Measurements from ENCODE around the gene SLC25A45. TPM values are rescaled to one million over a fixed set of nuclear protein-coding genes. Genes with fewer than 3 reads are reported as not detected.
A peak's percentile ranks its signal among the peaks of the same experiment; 100 is the strongest.

Gene SLC25A45
- total RNA-seq, 4 donors from 2014 or later: 2.2 to 5.6 (median 5.2) TPM

DNA sequence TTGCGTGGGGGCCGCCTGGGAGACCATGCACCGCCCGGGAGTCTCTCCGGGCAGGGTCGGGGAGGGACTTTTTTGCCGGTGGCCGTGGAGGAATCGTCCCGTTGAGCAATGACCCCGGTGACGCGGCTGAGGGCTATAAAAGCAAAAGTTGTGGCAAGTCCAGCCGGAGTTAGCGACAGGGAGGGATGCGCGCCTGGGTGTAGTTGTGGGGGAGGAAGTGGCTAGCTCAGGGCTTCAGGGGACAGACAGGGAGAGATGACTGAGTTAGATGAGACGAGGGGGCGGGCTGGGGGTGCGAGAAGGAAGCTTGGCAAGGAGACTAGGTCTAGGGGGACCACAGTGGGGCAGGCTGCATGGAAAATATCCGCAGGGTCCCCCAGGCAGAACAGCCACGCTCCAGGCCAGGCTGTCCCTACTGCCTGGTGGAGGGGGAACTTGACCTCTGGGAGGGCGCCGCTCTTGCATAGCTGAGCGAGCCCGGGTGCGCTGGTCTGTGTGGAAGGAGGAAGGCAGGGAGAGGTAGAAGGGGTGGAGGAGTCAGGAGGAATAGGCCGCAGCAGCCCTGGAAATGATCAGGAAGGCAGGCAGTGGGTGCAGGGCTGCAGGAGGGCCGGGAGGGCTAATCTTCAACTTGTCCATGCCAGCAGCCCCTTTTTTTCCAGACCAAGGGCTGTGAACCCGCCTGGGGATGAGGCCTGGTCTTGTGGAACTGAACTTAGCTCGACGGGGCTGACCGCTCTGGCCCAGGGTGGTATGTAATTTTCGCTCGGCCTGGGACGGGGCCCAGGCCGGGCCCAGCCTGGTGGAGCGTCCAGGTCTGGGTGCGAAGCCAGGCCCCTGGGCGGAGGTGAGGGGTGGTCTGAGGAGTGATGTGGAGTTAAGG is 40.4 kb upstream of the SLC25A45 start, which contains the start of gene NEAT1:
TSS of gene NEAT1 (plus strand) at position 166 of the 883 bp plus-strand sequence.
- peaks cover 21 to 56% (median 45%) of the 10 kb centered on the region in 4 donors for H3K4me1 ChIP-seq
- H3K36me3 ChIP-seq: peaks cover 0 to 14% (median 0%) of the 10 kb centered on the region in 4 donors
- TF ChIP-seq, protein P1, sequence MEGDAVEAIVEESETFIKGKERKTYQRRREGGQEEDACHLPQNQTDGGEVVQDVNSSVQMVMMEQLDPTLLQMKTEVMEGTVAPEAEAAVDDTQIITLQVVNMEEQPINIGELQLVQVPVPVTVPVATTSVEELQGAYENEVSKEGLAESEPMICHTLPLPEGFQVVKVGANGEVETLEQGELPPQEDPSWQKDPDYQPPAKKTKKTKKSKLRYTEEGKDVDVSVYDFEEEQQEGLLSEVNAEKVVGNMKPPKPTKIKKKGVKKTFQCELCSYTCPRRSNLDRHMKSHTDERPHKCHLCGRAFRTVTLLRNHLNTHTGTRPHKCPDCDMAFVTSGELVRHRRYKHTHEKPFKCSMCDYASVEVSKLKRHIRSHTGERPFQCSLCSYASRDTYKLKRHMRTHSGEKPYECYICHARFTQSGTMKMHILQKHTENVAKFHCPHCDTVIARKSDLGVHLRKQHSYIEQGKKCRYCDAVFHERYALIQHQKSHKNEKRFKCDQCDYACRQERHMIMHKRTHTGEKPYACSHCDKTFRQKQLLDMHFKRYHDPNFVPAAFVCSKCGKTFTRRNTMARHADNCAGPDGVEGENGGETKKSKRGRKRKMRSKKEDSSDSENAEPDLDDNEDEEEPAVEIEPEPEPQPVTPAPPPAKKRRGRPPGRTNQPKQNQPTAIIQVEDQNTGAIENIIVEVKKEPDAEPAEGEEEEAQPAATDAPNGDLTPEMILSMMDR (IDR thresholded peaks at IDR 0.05): no peak
- TF ChIP-seq EP300 (IDR thresholded peaks at IDR 0.05; ENCODE audit: low read depth): peak; percentile 71
- TF ChIP-seq POLR2A (IDR thresholded peaks at IDR 0.05): peak; percentile 100
- TF ChIP-seq POLR2AphosphoS5 (IDR thresholded peaks at IDR 0.05): peak; percentile 100
- H3K27ac ChIP-seq: peak within 1 kb of the TSS; percentile 100
- in situ Hi-C loops (cut with MboI; ENCODE audit: low pct_ligation_motif_present in 1 of 4, low pct_unique_long_range_greater_than_20kb in 1 of 4, low sequenced_read_pairs in 3 of 4) (loop anchor here in 2 of 4 donors (10.0 kb wide), 1 partner anchor 82 kb away; no protein-coding TSS in a partner anchor), intact Hi-C loops (cut with DNase I; ENCODE audit: low total_unique reads) (loop anchor here (5.0 kb wide), 1 partner anchor 74 kb away; the partner anchor contains the start of gene MALAT1)
- 0 to 1% methylated on average over 11 to 40 of the region's 40 CpGs for WGBS, 2 donors (ENCODE audit: low coverage in 1 of 2)
- peak; percentile 99 for DNase-seq
- H3K9me3 ChIP-seq: no peaks in the 10 kb centered on the region
- H3K4me3 ChIP-seq: peak within 1 kb of the TSS; percentile 73 to 90 (median 78)
- H3K27me3 ChIP-seq: no peaks in the 10 kb centered on the region

DNA sequence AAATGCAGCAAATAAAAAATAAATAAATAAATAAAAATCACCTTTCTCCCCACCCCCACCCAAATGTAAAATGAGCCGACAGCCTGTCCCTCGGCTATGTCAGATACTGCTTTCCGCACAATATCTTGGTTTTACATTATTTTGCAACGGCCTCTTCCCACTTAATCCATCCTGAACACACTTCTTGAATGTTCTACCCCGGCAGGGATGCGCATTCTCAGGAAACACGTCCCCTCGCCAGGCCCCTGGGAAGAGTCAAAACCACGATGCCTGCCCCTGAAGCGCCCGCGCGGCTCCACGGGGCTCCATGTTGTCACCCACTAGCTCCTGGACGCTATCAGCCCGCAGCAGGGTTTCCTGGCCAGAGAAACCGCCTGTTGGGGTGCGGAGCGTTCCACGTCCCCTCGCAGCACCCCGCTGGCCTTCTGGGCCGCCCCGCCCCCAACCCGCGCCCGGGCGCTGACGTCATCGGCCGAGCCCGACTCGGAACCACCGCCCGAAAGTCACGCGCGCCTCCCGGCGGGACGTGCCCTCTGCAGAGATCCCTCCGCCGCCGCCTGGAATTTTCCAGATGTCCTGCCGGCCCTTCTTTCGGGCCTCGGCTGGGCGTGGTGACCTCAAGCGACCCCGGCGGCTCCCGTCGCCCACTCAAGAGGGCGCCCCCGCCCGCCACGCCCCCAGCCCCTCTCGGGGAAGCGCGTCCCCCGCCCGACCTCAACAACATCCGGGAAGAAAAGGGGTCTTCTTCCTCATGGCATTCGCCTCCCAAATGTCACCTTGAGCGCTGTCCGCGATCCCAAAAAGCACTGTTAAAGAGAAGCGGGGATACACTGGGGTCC is 39.6 kb upstream of the SLC25A45 start:
- Histone ChIP-seq H3K27me3 (no peaks in the 10 kb centered on the region), H3K4me3 (peak overlapping the region; percentile 73 to 90 (median 78)), H3K36me3 (peaks cover 0 to 14% (median 0%) of the 10 kb centered on the region in 4 donors), H3K27ac (peak overlapping the region; percentile 100), H3K4me1 (peaks cover 28 to 56% (median 47%) of the 10 kb centered on the region in 4 donors), H3K9me3 (no peaks in the 10 kb centered on the region)
- in situ Hi-C loops (cut with MboI; ENCODE audit: low pct_ligation_motif_present in 1 of 4, low pct_unique_long_range_greater_than_20kb in 1 of 4, low sequenced_read_pairs in 3 of 4): loop anchor here in 2 of 4 donors (10.0 kb wide), 1 partner anchor 83 kb away; no protein-coding TSS in a partner anchor
- WGBS, 2 donors (ENCODE audit: low coverage in 1 of 2): 0% methylated on average over 6 to 59 of the region's 68 CpGs
- DNase-seq: peak; percentile 99
- TF ChIP-seq EP300 (IDR thresholded peaks at IDR 0.05; ENCODE audit: low read depth) (peak; percentile 99), POLR2A (IDR thresholded peaks at IDR 0.05) (no peak), POLR2AphosphoS5 (IDR thresholded peaks at IDR 0.05) (peak; percentile 96 to 98 (median 96))
- intact Hi-C loops (cut with DNase I; ENCODE audit: low total_unique reads): loop anchor here (5.0 kb wide), 1 partner anchor 75 kb away; the partner anchor contains the start of gene MALAT1

DNA sequence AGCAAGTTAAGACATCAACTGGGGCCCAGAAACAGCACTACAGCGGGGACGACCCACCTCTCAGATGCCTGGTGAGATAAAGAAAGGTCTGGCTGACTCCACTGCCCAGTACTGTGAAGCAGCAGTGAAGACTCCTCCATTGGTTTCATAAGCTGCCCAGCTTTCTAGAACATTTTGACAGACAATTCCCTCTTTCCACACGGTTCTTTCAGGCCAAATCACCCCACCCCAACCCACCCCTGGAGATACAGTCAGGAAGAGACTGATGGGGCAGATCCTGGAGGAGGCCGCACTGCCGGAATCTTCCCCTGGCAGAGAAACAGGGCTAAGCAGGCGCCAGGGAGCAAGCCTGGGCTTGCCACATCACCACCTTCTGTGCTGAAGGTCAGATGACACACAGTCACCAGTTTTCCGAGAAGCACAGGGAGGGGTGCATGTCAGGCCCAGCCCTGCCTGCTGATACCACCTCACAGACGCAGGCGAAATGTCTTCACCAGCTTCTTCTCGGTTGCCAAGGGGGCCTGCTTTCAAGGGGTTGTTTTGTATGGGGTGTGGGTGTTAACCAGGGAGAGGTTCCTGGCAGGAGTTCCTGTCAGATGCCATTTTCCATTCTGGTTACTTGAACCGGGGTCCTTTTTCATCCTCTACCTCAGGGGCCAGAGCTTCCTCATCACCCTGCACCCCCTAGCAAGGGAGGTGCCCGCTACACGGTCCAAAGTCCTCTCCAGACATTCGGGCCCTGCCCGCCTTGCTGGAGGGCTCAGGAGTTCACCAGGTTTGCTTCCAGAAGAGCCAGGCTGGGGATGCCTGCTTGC is 38.7 kb upstream of the SLC25A45 start:
- intact Hi-C loops (cut with DNase I; ENCODE audit: low total_unique reads) (loop anchor here (5.0 kb wide), 1 partner anchor 76 kb away; the partner anchor contains the start of gene MALAT1), in situ Hi-C loops (cut with MboI; ENCODE audit: low pct_ligation_motif_present in 1 of 4, low pct_unique_long_range_greater_than_20kb in 1 of 4, low sequenced_read_pairs in 3 of 4) (loop anchor here in 2 of 4 donors (10.0 kb wide), 1 partner anchor 84 kb away; no protein-coding TSS in a partner anchor)
- H3K27me3 ChIP-seq: no peaks in the 10 kb centered on the region
- H3K4me3 ChIP-seq: peak overlapping the region; percentile 73 to 81 (median 75)
- H3K36me3 ChIP-seq: peaks cover 0 to 14% (median 0%) of the 10 kb centered on the region in 4 donors
- peak overlapping the region; percentile 100 for H3K27ac ChIP-seq
- 0 to 1% methylated on average over 4 to 15 of the region's 15 CpGs for whole genome bisulfite sequencing, 2 donors (ENCODE audit: low coverage in 1 of 2)
- TF ChIP-seq, protein P1 (IDR thresholded peaks at IDR 0.05): no peak
- TF ChIP-seq POLR2AphosphoS5 (IDR thresholded peaks at IDR 0.05) (peak; percentile 98 to 99 (median 99)), EP300 (IDR thresholded peaks at IDR 0.05; ENCODE audit: low read depth) (peak; percentile 99), POLR2A (IDR thresholded peaks at IDR 0.05) (peak; percentile 79)
- H3K9me3 ChIP-seq: no peaks in the 10 kb centered on the region
- DNase-seq: peak; percentile 94
- H3K4me1 ChIP-seq: peaks cover 34 to 57% (median 52%) of the 10 kb centered on the region in 4 donors

Measured in transverse colon (tissue), 4 donors.